HCT116 (cell line): ENCODE data around the gene RAMP3. TPM values are rescaled to one million over a fixed set of nuclear protein-coding genes. Genes with fewer than 3 reads are reported as not detected.

Source experiments
- ATAC-seq: fragments of 200-7000 bp; cut with Tn5 transposase; 2 replicates; pipeline ENCODE4 v1.9.1; 2020; ENCODE audit warnings: mild to moderate bottlenecking, moderate library complexity
- BruUV-seq: library from RNA; stranded (reverse); fragments of 400-500 nt; replicated peaks from 2 replicates; lab custom pipeline; 2021; lab: Mats Ljungman, UMichigan
- CTCF ChIA-PET: fragments of 300-600 bp; sonication (Branson Sonifier 250); formaldehyde crosslinking; loops from one replicate; lab custom pipeline; 2021; ENCODE audit warnings: antibody characterized with exemption; lab: Charles Lee
- POLR2A ChIA-PET: fragments of 300-600, 350-600 bp; sonication (Branson Sonifier 250); formaldehyde crosslinking; loops from one replicate; lab custom pipeline; 2021; ENCODE audit warnings: antibody characterized with exemption; lab: Charles Lee
- RAD21 ChIA-PET, 2 experiments: fragments of 300-600 bp; sonication (Branson Sonifier 250); formaldehyde crosslinking; loops; one replicate each; lab custom pipeline; 2023; ENCODE audit warnings: low total read pairs in 2 of 2; ENCODE audit not compliant: uncharacterized antibody in 2 of 2, unreplicated experiment in 2 of 2, low non-redundant PET in 1 of 2; lab: Charles Lee
- DNase-seq: peaks from one replicate; pipeline ENCODE4 v3.0.0-alpha.2; 2010; ENCODE audit warnings: low read depth, low spot score
- H2AFZ ChIP-seq: fragments of 200-600 bp; shearing (Covaris generic), sonication (generic); 2 replicates; pipeline ENCODE4 v1.6.1; 2017; ENCODE audit warnings: low read depth, mixed run types, mixed read lengths, antibody characterized with exemption, low read length; ENCODE audit not compliant: poor library complexity, severe bottlenecking
- H3K27ac ChIP-seq: 2 replicates; pipeline ENCODE4 v1.5.1; 2012; ENCODE audit warnings: low read depth, low read length
- H3K27me3 ChIP-seq: fragments of 200-600 bp; sonication (generic); 2 replicates; pipeline ENCODE4 v1.6.1; 2016; ENCODE audit warnings: mixed run types, low read length, mixed read lengths; ENCODE audit not compliant: insufficient read depth
- H3K36me3 ChIP-seq, 2 experiments: fragments of 200-500 bp in 1 of 2; fragments of 200-600 bp in 1 of 2; sonication (Bioruptor generic) in 1 of 2; sonication (generic) in 1 of 2; 2 replicates each; pipeline versions ENCODE4 v1.5.1 to v1.6.1; 2014 to 2016; ENCODE audit warnings: low read length in 2 of 2, inconsistent platforms in 1 of 2, mixed read lengths in 1 of 2, mixed run types in 1 of 2; ENCODE audit not compliant: insufficient read depth in 2 of 2, control insufficient read depth in 1 of 2
- H3K4me1 ChIP-seq, 2 experiments: fragments of 200-600 bp in 1 of 2; sonication (generic) in 1 of 2; 2 replicates each; pipeline versions ENCODE4 v1.5.1 to v1.6.1; 2012 to 2017; ENCODE audit warnings: low read length in 2 of 2, inconsistent platforms in 1 of 2, mild to moderate bottlenecking in 1 of 2, mixed read lengths in 1 of 2, mixed run types in 1 of 2, moderate library complexity in 1 of 2; ENCODE audit not compliant: insufficient read depth in 2 of 2, control insufficient read depth in 1 of 2
- H3K4me2 ChIP-seq: fragments of 200-600 bp; sonication (generic); 2 replicates; pipeline ENCODE4 v1.6.1; 2017; ENCODE audit warnings: mixed run types, low read length, mixed read lengths
- H3K4me3 ChIP-seq, 2 experiments: fragments of 200-600 bp in 1 of 2; sonication (generic) in 1 of 2; replicated peaks in 1 of 2; 2 replicates each; pipeline ENCODE4 v1.5.1; 2011 to 2016; ENCODE audit warnings: low read length in 2 of 2, control low read depth in 1 of 2, low read depth in 1 of 2, mild to moderate bottlenecking in 1 of 2, mixed read lengths in 1 of 2, mixed run types in 1 of 2
- H3K79me2 ChIP-seq: fragments of 200-600 bp; sonication (generic); 2 replicates; pipeline ENCODE4 v1.6.1; 2017; ENCODE audit warnings: mild to moderate bottlenecking, mixed run types, low read length, moderate library complexity, mixed read lengths; ENCODE audit not compliant: insufficient read depth
- H3K9ac ChIP-seq: fragments of 200-600 bp; sonication (generic); 2 replicates; pipeline ENCODE4 v1.6.1; 2016; ENCODE audit warnings: low read length, mixed read lengths
- H3K9me2 ChIP-seq: fragments of 200-600 bp; sonication (generic), shearing (Covaris generic); 2 replicates; pipeline ENCODE4 v1.6.1; 2017; ENCODE audit warnings: mixed run types, mild to moderate bottlenecking, moderate library complexity; ENCODE audit not compliant: insufficient read depth
- H3K9me3 ChIP-seq, 2 experiments: fragments of 200-500 bp in 1 of 2; fragments of 200-600 bp in 1 of 2; sonication (Bioruptor generic) in 1 of 2; sonication (generic) in 1 of 2; 2 replicates each; pipeline ENCODE4 v1.6.1; 2014 to 2017; ENCODE audit warnings: low read length in 2 of 2, mixed read lengths in 2 of 2, inconsistent platforms in 1 of 2, low read depth in 1 of 2, mild to moderate bottlenecking in 1 of 2, mixed run types in 1 of 2, moderate library complexity in 1 of 2; ENCODE audit not compliant: control insufficient read depth in 1 of 2, insufficient read depth in 1 of 2
- H4K20me1 ChIP-seq: fragments of 200-600 bp; sonication (generic), shearing (Covaris generic); 2 replicates; pipeline ENCODE4 v1.6.1; 2017; ENCODE audit warnings: mixed run types, mild to moderate bottlenecking, moderate library complexity; ENCODE audit not compliant: insufficient read depth
- CTCF ChIP-seq, 3 experiments: fragments of 200-600 bp in 1 of 3; sonication (generic) in 1 of 3; IDR thresholded peaks in 2 of 3; conservative IDR thresholded peaks in 1 of 3; 2 replicates each; pipeline ENCODE4 v1.5.1; 2012 to 2017; ENCODE audit warnings: low read depth in 2 of 3, low read length in 2 of 3, antibody characterized with exemption in 1 of 3, borderline replicate concordance in 1 of 3, control low read depth in 1 of 3, mild to moderate bottlenecking in 1 of 3, mixed read lengths in 1 of 3, mixed run types in 1 of 3, moderate library complexity in 1 of 3; ENCODE audit not compliant: insufficient read depth in 1 of 3
- EGR1 ChIP-seq: IDR thresholded peaks from 2 replicates; pipeline ENCODE4 v1.6.1; 2012; ENCODE audit warnings: low read depth
- EZH2 ChIP-seq: fragments of 200-600 bp; sonication (generic); IDR thresholded peaks from 2 replicates; pipeline ENCODE4 v1.6.1; 2017; ENCODE audit warnings: antibody characterized with exemption, mixed run types
- MAX ChIP-seq: IDR thresholded peaks from 2 replicates; pipeline ENCODE4 v1.6.1; 2012
- REST ChIP-seq: IDR thresholded peaks from 2 replicates; pipeline ENCODE4 v1.6.1; 2012; ENCODE audit warnings: low read depth
- YY1 ChIP-seq: IDR thresholded peaks from 2 replicates; pipeline ENCODE4 v1.6.1; 2011; ENCODE audit warnings: low read length, low read depth, moderate library complexity, mild to moderate bottlenecking; ENCODE audit not compliant: insufficient replicate concordance; ENCODE audit errors: extremely low read depth
- ZBTB33 ChIP-seq: IDR thresholded peaks from 2 replicates; pipeline ENCODE4 v1.6.1; 2011; ENCODE audit warnings: mild to moderate bottlenecking, low read length, moderate library complexity; ENCODE audit not compliant: insufficient replicate concordance; ENCODE audit errors: extremely low read depth
- intact Hi-C: fragments of 100-400 bp; cut with micrococcal nuclease; formaldehyde crosslinking; loops from 2 replicates; pipeline ENCODE4 v1.10.0; 2022
- total RNA-seq: library from RNA; stranded (reverse); gene quantifications from one replicate; pipeline ENCODE4 v1.2.1, GENCODE V29; 2021; ENCODE audit not compliant: unreplicated experiment

RAMP3 gene
- total RNA-seq, 1 experiment from 2014 or later, result not detected

- TF ChIP-seq CTCF (IDR thresholded peaks at IDR 0.05 in 2 of 3, conservative IDR thresholded peaks at IDR 0.05 in 1 of 3; ENCODE audit: borderline replicate concordance in 1 of 3, insufficient read depth in 1 of 3, low read depth in 2 of 3, low read length in 2 of 3) (no peak), EGR1 (no peak), ZBTB33 (no peak), YY1 (no peak)
Measured at GRCh38 chr7:45181991-45182855, 24.6 kb downstream of the RAMP3 start (continued).

- H3K27ac ChIP-seq, result no peak overlapping the region
- peaks cover 9% of the 10 kb centered on the region; the same call in 1 of the 2 replicates for H3K27me3 ChIP-seq
- DNase-seq, result no peak
- H3K9me3 ChIP-seq, result no peaks in the 10 kb centered on the region
- no peak overlapping the region for H3K4me3 ChIP-seq
- no peaks in the 10 kb centered on the region for H4K20me1 ChIP-seq
- no peaks in the 10 kb centered on the region for H3K9me2 ChIP-seq
- H3K36me3 ChIP-seq, result no peaks in the 10 kb centered on the region
- RAD21 ChIA-PET, result no interaction called here
- no peak overlapping the region for H3K9ac ChIP-seq
- no TSS peak for BruUV-seq
- no peak overlapping the region for H3K4me2 ChIP-seq
- TF ChIP-seq REST (no peak), EZH2 (no peak), MAX (no peak)
- intact Hi-C loops, result no loop called here
- ATAC-seq, result no peak
- CTCF ChIA-PET, result no interaction called here
- no peaks in the 10 kb centered on the region for H3K79me2 ChIP-seq
- no peaks in the 10 kb centered on the region for H3K4me1 ChIP-seq
- no peak overlapping the region for H2AFZ ChIP-seq
- POLR2A ChIA-PET, result no interaction called here
Measured at GRCh38 chr7:45182856-45183710, 25.5 kb downstream of the RAMP3 start.
